H1 (cell line): Measurements from ENCODE around the gene CFAP92. TPM values are rescaled to one million over a fixed set of nuclear protein-coding genes. Genes with fewer than 3 reads are reported as not detected.

ENCODE experiments used
- HDAC2 ChIP-seq, 2 experiments: fragments of 300-600 bp in 1 of 2; sonication (generic) in 1 of 2; IDR thresholded peaks; 2 replicates each; pipeline ENCODE4 v1.6.1; 2011 to 2012; ENCODE audit warnings: low read depth in 2 of 2, low read length in 2 of 2, mild to moderate bottlenecking in 2 of 2, moderate library complexity in 2 of 2, borderline replicate concordance in 1 of 2, inconsistent platforms in 1 of 2
- RAD21 ChIP-seq, 2 experiments: IDR thresholded peaks in 1 of 2; conservative IDR thresholded peaks in 1 of 2; 2 replicates each; pipeline ENCODE4 v1.6.1; 2011; ENCODE audit warnings: low read depth in 2 of 2, low read length in 2 of 2, improper control_type of control experiment in 1 of 2, inconsistent platforms in 1 of 2, mild to moderate bottlenecking in 1 of 2, moderate library complexity in 1 of 2
- ZNF274 ChIP-seq: IDR thresholded peaks from 2 replicates; pipeline ENCODE4 v1.7.0; 2012; ENCODE audit warnings: low read length, borderline replicate concordance; ENCODE audit errors: extremely low read depth
- polyA plus RNA-seq, 7 experiments: library from polyadenylated mRNA; depleted of rRNA in 3 of 7; stranded (reverse) in 5 of 7; unstranded in 2 of 7; fragments of >200 nt in 5 of 7; fragments of 200-250 nt in 2 of 7; gene quantifications; 1 replicate in 5 of 7; 2 replicates in 1 of 7; 4 replicates in 1 of 7; pipeline versions ENCODE4 v1.2.1 to v1.2.3, GENCODE V29; 2011 to 2013; ENCODE audit warnings: missing spikeins in 2 of 7, mixed read lengths in 2 of 7
- total RNA-seq: library from RNA; stranded (reverse); fragmentation: NEBNext Ultra II Directional; extraction: Animal tissue kit (Norgen Biotek cat#: 25700); gene quantifications from 2 replicates; pipeline ENCODE4 v1.2.1, GENCODE V29; 2021

The CFAP92 gene
- total and polyA plus RNA-seq, 2 of the 8 experiments (the other 6 are each of a cell fraction or from before 2014, with no cell fraction given): 0.77 to 2.0 TPM

- TF ChIP-seq HDAC2 (IDR thresholded peaks at IDR 0.05; ENCODE audit: borderline replicate concordance in 1 of 2, low read depth in 2 of 2, low read length in 2 of 2) (no peak), ZNF274 (no peak), RAD21 (IDR thresholded peaks at IDR 0.05 in 1 of 2, conservative IDR thresholded peaks at IDR 0.05 in 1 of 2; ENCODE audit: low read depth in 2 of 2, low read length in 2 of 2) (no peak)
These were observed 29.1 kb upstream of the CFAP92 start (continued) for GRCh38 chr3:129023008-129023358.
